ENCODE measurements around the gene XRCC4. TPM values are rescaled to one million over a fixed set of nuclear protein-coding genes. Genes with fewer than 3 reads are reported as not detected.

XRCC4 gene
- total and polyA plus RNA-seq, 2 of the 13 experiments (the other 11 are each of a cell fraction or from before 2014, with no cell fraction given), result 2.8 to 12.6 TPM

GRCh38 chr5:83085106-83085505, 7.8 kb downstream of the XRCC4 start (continued):
- no peak for TF ChIP-seq ZNF382 (CRISPR knock-in tag; IDR thresholded peaks at IDR 0.05; ENCODE audit: borderline replicate concordance)
- TF ChIP-seq GABPA (IDR thresholded peaks at IDR 0.05; ENCODE audit: low read depth, low read length), result no peak
- TF ChIP-seq GABPA (CRISPR knock-in tag; IDR thresholded peaks at IDR 0.05; ENCODE audit: low read depth), result peak; percentile 65
- TF ChIP-seq ZNF790 (CRISPR knock-in tag; IDR thresholded peaks at IDR 0.05; ENCODE audit: borderline replicate concordance), result no peak
- no peak for TF ChIP-seq ETS1 (CRISPR knock-in tag; IDR thresholded peaks at IDR 0.05)
- no peak for TF ChIP-seq TOE1 (CRISPR knock-in tag; IDR thresholded peaks at IDR 0.05)
- no peak for TF ChIP-seq SOX6 (IDR thresholded peaks at IDR 0.05)
- TF ChIP-seq SOX6 (CRISPR knock-in tag; IDR thresholded peaks at IDR 0.05), result peak; percentile 96
- no peak for TF ChIP-seq ZNF138 (CRISPR knock-in tag; IDR thresholded peaks at IDR 0.05; ENCODE audit: low read depth)
- no peak for TF ChIP-seq ZNF605 (CRISPR knock-in tag; IDR thresholded peaks at IDR 0.05)
- no peak for TF ChIP-seq EHMT2 (IDR thresholded peaks at IDR 0.05; ENCODE audit: borderline replicate concordance, low read depth, low read length)
- TF ChIP-seq FIP1L1 (IDR thresholded peaks at IDR 0.05; ENCODE audit: borderline replicate concordance, insufficient read depth, low read depth, low read length), result no peak
- TF ChIP-seq REL (CRISPR knock-in tag; conservative IDR thresholded peaks at IDR 0.05), result no peak
- TF ChIP-seq THAP9 (CRISPR knock-in tag; IDR thresholded peaks at IDR 0.05; ENCODE audit: borderline replicate concordance), result no peak
- TF ChIP-seq ZMAT5 (CRISPR knock-in tag; IDR thresholded peaks at IDR 0.05; ENCODE audit: borderline replicate concordance, low read depth), result no peak
- TF ChIP-seq PRDM4 (CRISPR knock-in tag; IDR thresholded peaks at IDR 0.05; ENCODE audit: borderline replicate concordance), result no peak
- TF ChIP-seq BORCS8-MEF2B (CRISPR knock-in tag; IDR thresholded peaks at IDR 0.05), result no peak
- TF ChIP-seq GTF2F1 (IDR thresholded peaks at IDR 0.05; ENCODE audit: low read length), result no peak
- no peak for TF ChIP-seq RBM22 (optimal IDR thresholded peaks at IDR 0.05; ENCODE audit: low read length)
- no peak for TF ChIP-seq ZBTB42 (CRISPR knock-in tag; IDR thresholded peaks at IDR 0.05)
- no peak for TF ChIP-seq CBFB (CRISPR knock-in tag; IDR thresholded peaks at IDR 0.05)
- no peak for TF ChIP-seq RARG (CRISPR knock-in tag; IDR thresholded peaks at IDR 0.05; ENCODE audit: low read depth)
- no peak for TF ChIP-seq TEAD2 (CRISPR knock-in tag; IDR thresholded peaks at IDR 0.05)
- TF ChIP-seq FOXA3 (CRISPR knock-in tag; IDR thresholded peaks at IDR 0.05), result peak; percentile 100
- TF ChIP-seq ZNF256 (CRISPR knock-in tag; conservative IDR thresholded peaks at IDR 0.05), result no peak
